OCI-M2 (cell line): ENCODE data around the gene PIP5K1C.
"Not testable (repeated sequence)": the region's sequence is repeated elsewhere in the genome, so short reads cannot be mapped to it uniquely, and the experiment has no call there.

Source experiments
- DNase-seq: peaks from one replicate; lab custom pipeline; 2025; ENCODE audit not compliant: unreplicated experiment; lab: John Stamatoyannopoulos, UW

Gene PIP5K1C

GRCh38 chr19:3595521-3596061 is 104.7 kb downstream of the PIP5K1C start:
- DNase-seq = no peak

DNA sequence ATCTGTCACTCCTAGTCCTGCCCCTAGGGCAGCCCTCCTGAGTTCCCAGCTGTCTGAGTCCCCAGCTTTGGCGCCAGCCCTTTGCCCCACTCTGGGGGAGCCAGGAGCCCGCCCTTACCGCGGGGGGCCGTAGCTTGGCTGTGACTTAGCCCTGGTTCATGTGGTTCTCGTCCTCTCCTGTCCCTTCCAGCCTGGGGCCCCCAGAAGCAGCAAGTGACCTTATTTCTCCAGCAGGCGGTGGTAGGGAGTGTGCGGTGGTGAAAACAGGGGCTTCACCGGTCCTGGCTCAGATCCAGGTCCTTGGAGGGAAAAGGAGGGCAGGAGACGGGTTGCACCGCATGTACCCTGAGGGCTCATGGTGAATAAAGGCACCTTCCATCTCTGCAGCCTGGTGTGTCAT is 107.1 kb downstream of the PIP5K1C start:
- DNase-seq = no peak

- no peak for DNase-seq
Observed at GRCh38 chr19:3591876-3592613, 108.2 kb downstream of the PIP5K1C start.

DNA sequence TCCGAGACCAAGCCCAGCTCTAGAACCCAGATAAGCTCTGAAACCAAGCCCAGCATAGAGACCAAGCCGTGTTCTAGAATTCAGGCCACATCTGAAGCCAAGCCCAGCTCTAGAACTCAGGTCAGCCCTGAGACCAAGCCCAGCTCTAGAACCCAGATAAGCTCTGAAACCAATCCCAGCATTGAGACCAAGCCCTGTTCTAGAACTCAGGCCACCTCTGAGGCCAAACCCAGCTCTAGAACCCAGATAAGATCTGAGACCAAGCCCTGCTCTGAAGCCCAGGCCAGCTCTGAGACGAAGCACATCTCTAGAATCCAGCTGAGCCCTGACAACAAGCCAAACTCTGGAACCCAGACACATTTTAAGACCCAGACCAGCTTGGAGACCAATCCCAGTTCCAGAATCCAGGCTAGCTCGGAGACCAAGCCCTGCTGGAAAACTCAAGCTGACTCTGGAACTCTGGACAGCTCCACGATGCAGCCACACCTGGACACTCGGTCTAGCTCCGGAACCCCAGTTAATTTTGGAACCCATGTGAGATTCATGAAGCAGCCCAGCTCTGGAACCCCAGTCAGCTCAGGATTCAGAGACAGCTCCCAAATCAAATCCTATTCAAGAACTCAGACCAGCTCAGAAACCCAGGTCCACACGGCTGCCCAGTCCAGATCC is 109.1 kb downstream of the PIP5K1C start:
- no peak for DNase-seq

- no peak for DNase-seq
Observed at GRCh38 chr19:3589949-3590348, 110.3 kb downstream of the PIP5K1C start.

- no peak for DNase-seq
Observed at GRCh38 chr19:3589439-3589838, 110.8 kb downstream of the PIP5K1C start.

DNA sequence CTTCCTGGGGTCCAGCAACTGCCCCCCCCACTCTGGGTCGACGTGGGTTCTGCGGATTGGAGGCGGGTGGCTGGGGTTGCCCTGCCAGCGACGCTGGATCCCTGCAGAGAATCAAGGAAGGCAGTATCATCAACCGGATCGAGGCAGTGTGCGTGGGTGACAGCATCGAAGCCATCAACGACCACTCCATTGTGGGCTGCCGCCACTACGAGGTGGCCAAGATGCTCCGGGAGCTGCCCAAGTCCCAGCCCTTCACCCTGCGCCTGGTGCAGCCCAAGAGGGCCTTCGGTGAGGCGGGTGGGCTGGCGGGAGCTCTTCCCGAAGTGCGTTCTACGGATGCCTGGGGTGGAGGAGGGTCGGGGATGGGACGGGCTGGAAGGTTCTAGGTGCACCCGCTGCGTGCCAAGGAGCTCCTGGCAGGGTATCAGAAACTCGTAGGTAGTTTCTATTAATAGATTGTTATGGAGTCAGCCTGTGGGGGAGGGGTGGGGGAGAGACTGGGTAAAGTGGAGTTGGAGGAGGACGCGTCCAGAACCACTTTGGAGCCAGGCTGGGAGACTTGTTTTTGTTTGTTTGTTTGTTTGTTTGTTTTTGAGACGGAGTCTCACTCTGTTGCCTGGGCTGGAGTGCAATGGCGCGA is 113.4 kb downstream of the PIP5K1C start:
- no peak for DNase-seq

- no peak for DNase-seq
Observed at GRCh38 chr19:3586127-3586626, 114.1 kb downstream of the PIP5K1C start.

DNA sequence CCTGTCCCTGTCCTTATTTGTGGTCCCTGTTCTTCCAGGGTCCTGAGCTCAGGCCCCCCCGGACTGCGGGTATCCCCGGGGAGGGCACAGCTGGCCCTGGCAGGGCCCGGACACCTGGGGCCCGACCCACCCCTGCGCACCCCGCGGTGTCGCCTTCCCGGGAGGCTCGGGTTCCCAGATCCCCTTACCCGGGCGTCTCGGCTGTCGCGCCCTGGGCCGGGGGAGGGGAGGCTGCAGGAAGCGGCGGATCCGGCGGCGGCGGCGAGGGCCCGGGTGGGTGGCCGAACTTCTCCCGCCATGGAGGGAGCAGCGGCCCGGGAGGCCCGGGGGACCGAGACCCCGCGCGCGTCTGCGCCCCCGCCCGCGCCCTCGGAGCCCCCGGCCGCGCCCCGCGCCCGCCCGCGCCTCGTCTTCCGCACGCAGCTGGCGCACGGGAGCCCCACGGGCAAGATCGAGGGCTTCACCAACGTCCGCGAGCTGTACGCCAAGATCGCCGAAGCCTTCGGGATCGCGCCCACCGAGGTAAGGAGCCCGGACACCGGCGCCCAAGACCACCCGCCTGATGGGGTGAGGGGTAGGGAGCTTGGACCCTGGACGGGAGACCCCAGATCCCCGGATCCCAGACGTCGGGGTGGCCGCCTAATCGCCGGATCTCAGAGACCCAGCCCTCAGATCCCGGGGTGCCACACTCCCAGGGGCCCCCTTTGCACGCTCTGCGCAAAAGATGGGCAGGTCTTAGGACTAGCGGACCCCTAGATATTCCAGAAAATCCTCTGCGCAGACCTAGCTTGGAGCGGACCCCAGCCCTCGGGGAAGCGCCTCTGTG is 114.8 kb downstream of the PIP5K1C start, which contains the start of gene GIPC3:
Gene GIPC3 (plus strand): TSS at position 178 of the 826 bp plus-strand sequence. CDS start 120 bp downstream, at position 298.
- no peak for DNase-seq

DNA sequence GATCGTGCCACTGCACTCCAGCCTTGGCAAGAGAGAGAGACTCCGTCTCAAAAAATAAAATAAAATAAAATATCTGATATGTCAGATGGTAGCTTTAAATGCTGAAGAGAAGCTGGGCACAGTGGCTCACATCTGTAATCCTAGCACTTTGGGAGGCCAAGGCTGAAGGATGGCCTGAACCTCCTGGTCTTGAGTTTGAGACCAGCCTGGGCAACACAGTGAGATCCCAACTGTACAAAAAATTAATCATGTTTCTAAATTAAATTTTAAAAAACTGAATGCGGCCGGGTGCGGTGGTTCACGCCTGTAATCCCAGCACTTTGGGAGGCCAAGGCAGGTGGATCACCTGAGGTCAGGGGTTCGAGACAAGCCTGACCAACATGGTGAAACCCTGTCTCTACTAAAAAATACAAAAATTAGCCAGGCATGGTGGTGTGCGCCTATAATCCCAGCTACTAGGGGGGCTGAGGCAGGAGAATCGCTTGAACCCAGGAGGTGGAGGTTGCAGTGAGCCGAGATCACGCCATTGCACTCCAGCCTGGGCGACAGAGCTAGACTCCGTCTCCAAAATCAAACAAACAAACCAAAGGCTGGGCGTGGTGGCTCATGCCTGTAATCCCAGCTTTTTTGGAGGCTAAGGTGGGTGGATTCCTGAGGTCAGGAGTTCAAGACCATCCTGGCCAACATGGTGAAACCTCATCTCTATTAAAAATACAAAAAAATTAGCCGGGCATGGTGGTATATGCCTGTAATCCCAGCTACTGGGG is 116.0 kb downstream of the PIP5K1C start:
- DNase-seq = not testable (repeated sequence)

GRCh38 chr19:3581792-3582191 is 118.5 kb downstream of the PIP5K1C start:
- not testable (repeated sequence) for DNase-seq
